Activated CD8-positive, alpha-beta memory T cell treated with anti-CD3 and anti-CD28 coated beads, Interleukin-2, amount 50 U/mL, for 1 hour (primary cell): ENCODE data around the gene MICA.
"Not testable (repeated sequence)": the region's sequence is repeated elsewhere in the genome, so short reads cannot be mapped to it uniquely, and the experiment has no call there.

Experiments used
- DNase-seq: peaks from one replicate; pipeline ENCODE4 v3.0.0-alpha.2; 2020; ENCODE audit errors: extremely low read depth

MICA gene

DNA sequence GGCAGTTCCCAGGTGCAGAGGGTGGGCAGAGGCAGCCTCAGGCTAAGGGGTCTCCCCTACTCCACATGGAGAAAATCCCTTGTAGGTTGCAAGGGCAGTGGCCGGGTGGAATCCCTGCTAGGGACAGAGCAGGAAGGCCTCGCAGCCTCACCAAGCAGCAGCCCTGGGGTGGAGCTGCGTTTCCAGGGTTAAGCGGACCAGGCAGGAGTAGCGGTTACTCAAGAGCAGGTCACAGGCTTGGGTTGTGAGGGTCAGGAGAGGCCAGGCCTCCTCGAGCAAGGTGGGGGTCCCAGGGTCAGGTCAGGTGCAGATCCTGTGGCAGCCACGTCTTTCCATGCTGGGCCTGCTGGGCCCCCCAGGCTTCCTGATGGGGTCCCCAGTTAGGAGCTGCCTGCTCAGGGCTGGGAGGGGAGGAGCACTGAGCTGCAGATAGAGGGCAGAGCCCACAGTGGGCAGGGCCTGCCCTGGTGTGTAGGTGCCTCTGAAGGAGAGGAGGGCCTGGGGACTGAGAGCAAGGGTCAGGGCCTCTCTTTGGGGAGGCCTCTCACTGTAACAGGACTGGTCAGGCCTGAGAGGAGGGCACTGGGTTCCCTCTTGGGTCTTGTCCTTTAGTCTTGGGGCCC, 10.9 kb downstream of the MICA start:
- DNase-seq = not testable (repeated sequence)

DNA sequence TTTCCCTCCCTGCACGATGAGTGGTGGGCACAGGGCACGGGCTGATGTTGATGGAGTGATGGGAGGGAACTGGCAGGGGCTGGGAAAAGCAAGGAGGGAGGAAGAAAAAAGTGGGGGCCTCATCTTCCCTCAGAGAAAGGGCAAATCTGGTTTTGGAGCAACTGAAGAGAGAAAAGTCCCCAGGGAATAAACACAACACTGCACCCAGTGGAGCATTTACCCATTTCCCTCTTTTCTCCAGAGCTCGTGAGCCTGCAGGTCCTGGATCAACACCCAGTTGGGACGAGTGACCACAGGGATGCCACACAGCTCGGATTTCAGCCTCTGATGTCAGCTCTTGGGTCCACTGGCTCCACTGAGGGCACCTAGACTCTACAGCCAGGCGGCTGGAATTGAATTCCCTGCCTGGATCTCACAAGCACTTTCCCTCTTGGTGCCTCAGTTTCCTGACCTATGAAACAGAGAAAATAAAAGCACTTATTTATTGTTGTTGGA, 11.4 kb downstream of the MICA start:
- no peak for DNase-seq

DNA sequence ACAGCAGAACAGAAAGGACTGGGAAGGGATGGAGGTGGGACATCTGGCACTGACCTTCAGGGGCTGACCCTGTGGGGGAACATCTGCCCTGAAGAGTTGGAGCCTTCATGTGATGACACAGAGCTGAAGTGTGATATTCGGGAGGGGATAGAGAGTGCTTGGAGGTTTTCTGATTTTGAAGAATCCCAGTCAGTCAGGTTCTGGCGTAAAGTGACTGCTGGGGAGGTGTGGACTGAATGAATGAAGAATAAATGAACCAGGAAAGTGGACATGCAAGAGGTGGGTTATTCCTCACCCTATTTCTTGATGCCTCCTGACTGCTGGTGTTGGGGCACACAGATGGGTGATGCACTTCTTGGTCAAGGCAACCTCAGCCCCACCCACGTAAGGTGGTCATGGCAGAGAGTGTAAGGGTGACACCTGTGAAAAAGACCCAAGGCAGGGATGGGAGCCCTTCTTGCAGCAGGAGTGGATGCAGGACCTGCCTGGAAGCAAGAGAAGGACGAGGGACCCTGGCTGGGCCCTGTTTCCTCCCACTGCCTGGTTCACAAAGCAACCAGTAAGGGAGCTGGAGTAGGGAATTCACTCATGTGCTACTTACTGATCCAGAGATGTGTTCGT, 13.1 kb downstream of the MICA start:
- no peak for DNase-seq

DNA sequence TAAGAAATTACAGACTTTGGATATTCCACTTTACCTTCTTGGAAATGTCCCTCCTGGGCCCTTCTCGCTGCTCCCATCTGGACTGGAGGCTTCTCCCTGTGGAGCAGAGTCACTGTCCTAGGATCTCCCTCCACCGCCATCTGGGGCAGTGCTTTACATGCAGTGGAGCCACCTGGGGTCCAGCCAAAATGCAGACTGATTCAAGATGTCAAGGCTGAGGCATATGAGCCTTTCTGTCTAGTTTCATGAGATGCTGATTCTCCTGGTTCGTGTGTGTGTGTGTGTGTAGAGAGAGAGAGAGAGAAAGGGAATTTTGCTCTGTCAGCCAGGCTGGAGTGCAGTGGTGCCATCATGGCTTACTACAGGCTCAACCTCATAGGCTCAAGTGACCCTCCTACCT, 14.9 kb downstream of the MICA start:
- DNase-seq = no peak

DNA sequence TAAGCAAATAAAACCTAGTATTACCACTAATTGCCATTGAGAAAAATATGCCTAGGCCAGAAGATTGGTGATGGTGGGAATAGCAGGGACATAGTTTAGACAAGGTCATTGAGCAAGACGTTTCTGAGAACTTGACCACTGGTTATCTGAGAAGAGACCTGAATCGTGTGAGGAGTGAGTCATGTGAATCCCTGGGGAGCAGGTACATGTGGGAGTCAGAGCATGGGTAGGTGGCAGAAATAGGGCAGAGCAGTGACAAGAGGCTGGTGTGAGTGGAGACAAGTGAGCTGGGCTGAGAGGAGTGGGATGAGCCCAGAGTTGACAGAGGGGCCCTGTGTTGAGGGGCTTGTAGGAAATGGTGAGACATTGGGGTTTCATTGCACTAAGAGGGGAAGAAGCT, 16.4 kb downstream of the MICA start:
- DNase-seq = no peak

DNA sequence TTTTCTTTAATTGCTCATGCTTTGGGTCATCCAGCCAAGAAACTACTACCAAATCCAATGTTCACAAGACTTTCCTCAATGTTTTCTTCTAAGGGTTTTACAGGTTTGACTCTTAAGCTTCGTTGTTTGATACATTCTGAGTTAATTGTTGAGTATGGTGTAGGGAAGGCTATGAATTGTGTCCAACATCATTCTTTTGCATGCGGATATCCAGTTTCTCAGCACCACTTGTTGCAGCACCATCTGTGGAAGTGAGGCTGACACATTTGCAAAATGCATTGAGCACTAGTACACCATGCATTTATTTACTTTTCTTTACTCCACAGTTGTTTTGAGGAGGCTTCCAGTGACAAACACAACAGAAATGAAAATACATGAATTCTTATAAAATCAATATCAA, 17.2 kb downstream of the MICA start:
- DNase-seq = no peak

DNA sequence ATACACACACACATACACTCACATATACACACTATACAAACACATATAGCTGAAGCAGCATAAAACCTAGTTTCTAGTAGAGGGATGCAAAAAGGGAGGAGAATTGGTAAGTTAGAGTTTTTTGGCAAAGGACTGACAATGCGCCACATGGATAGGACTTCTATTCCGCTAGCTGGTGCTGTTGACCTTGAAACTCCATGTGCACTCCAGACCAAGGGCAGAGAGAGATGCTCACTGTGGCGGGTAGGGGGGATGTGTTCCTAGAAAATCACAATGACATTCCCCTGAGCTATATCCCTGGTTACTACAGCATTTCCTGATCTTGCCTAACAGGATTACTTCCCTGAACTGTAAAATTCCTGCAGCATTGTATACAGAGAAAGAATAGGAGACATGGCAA, 19.2 kb downstream of the MICA start:
- no peak for DNase-seq

DNA sequence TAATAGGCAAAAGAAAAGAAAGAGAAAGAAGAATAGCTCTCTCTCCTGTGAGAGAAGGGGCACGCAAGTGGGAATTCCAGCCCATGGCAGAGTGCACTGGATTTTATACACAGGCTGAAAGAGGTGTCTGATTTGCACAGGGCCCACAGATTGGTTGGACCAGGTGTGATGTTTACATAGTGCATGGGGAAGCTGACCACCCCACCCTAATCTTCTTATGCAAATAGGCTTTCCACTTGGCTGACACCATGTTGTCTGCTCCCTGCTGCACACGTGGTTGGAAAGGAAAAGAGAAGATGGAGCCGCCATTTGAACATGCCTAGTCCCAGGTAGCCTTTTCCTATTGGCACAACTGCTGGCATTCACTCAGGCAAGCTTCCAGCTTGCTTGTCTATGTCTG, 20.2 kb downstream of the MICA start:
- DNase-seq = no peak

DNA sequence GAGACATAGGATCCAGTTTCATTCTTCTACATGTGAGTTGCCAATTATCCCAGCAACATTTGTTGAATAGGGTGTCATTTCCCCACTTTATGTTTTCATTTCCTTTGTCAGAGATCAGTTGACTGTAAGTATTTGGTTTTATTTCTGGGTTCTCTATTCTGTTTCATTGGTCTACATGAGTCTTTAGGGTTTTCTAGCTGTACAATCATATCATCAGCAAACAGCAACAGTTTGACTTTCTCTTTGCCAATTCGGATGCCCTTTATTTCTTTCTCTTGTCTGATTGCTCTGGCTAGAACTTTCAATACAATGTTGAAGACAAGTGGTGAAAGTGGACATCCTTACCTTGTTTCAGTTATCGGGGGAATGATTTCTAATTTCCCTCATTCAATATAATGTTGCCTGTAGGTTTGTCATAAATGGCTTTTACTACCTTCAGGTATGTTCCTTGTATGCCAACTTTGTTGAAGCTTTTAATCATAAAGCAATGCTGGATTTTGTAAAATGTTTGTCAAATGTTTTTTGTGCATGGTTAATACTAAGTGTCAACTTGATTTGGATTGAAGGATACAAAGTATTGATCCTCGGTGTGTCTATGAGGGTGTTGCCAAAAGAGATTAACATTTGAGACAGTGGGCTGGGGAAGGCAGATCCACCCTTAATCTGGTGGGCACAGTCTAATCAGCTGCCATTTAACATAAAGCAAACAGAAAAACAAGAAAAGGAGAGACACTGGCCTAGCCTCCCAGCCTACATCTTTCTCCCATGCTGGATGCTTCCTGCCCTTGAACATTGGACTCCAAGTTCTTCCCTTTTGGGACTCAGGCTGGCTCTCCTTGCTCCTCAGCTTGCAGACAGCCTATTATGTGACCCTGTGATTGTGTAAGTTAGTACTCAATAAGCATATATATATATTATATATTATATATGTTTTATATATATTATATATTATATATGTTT, 23.3 kb downstream of the MICA start:
- DNase-seq = no peak

DNA sequence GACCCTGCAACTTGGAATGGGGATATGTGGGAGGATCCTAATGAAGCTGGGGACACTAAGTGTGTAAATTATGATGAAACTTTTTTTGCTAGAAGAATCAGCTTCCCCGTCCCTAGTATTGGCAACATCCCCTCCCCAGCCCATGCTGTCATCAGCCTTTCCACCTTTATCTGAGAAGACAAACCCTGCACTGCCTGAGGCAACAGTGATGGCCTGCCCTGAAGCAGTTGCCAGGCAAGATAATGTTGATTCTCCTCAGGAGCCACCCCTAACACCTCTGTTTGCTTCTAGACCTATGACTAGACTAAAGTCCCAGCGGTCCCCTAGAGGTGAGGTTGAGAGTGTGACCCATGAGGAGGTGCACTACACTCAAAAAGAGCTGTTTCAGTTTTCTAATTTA, 27.1 kb downstream of the MICA start:
- DNase-seq = no peak

DNA sequence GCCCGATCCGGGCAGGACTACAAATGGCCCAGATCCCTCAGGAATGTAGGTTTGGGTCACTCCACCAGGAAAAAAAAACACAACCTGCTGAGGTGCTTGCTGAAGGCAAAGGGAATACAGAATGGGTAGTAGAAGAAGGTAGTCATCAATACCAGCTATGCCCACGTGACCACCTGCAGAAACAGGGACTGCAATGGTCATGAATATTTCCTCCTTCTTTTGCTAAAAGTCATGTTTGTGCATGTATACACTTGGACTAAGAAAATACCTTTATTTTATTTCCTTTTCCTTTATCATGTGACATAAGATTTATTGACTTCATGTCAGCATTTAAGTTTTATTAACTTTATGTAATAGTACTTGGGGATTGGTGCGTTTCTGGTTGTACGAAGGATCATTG, 31.7 kb downstream of the MICA start:
- DNase-seq = not testable (repeated sequence)

DNA sequence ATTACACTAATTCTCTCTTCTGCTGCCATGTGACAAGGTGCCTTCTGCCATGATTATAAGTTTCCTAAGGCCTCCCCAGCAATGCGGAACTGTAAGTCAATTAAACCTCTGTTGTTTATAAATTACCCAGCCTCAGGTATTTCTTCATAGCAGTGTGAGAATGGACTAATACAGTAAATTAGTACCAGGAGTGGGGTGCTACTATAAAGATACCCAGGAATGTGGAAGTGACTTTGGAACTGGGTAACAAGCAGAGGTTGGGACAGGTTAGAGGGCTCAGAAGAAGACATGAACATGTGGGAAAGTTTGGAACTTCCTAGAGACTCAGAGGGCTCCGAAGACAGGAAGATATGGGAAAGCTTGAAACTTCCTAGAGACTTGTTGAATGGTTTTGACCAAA, 34.8 kb downstream of the MICA start:
- DNase-seq = no peak

DNA sequence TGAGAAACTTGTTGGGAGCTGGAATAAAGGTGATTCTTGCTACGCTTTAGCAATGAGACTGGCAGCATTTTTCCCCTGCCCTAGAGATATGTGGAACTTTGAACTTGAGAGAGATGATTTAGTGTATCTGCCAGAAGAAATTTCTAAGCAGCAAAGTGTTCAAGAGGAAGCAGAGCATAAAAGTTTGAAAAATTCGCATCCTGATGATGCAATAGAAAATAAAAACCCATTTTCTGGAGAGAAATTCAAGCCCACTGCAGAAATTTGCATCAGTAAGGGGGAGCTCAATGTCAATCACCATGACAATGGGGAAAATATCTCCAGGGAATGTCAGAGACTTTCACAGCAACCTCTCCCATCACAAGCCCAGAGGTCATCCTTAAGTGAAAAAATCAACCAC, 35.3 kb downstream of the MICA start:
- DNase-seq = no peak

DNA sequence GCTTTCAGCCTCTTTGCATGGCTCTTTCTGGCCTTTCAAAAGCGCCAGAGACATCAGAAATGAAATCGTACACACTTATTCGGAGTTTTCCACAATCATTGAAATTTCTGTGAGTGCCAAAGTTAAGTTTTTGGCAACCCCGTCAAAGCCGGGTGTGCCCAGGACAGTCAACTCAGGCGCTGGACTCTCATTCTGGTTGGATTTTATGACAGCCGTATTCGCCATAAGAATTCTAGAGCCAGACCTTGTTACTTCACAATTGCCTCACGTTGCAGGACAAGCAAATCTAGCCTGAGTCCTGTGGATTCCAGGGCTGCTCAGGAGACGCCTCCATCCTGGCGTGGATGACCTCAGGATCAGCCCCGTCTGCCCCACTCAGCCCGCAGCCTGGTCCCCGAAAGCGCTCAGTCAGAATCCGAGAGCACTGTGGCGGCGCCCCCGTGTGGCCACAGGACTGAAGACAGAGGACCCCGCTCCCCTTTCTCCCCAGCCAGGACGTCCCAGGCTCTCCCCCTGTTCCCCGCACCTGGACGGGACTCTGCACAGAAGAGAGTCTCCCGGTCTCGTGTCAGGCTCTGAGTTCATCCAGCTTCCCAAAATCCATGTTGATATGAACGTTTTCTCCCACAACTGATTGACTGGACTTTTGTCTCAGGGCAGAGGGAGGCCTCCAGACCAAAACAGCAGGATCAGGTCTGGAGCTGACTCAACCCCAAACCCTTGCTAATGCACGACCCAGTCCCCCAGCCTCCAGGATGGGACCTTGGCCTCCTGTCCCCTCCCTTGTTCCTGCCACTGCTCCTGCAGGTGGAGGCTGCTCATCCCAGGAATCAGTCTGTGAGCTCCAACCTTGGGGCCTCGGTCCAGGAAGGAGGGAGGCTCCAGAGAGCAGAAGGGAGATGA, 38.2 kb downstream of the MICA start:
- peak; percentile 69 for DNase-seq

DNA sequence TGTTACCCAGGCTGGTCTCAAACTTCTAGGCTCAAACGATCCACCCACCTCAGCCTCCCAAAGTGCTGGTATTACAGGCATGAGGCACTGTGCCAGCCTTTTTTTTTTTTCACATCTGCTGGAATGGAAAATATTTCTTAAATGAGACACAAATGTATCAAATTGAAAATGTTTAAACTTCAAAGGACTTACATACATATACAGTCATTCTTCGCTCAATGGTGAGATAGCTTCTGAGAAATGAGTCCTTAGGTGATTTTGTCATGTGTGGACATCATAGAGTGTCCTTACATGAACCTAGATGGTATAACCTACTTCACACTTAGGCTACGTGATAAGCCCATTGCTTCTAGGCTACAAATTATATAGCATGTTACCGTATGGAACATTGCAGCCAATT, 43.1 kb downstream of the MICA start:
- DNase-seq = no peak

DNA sequence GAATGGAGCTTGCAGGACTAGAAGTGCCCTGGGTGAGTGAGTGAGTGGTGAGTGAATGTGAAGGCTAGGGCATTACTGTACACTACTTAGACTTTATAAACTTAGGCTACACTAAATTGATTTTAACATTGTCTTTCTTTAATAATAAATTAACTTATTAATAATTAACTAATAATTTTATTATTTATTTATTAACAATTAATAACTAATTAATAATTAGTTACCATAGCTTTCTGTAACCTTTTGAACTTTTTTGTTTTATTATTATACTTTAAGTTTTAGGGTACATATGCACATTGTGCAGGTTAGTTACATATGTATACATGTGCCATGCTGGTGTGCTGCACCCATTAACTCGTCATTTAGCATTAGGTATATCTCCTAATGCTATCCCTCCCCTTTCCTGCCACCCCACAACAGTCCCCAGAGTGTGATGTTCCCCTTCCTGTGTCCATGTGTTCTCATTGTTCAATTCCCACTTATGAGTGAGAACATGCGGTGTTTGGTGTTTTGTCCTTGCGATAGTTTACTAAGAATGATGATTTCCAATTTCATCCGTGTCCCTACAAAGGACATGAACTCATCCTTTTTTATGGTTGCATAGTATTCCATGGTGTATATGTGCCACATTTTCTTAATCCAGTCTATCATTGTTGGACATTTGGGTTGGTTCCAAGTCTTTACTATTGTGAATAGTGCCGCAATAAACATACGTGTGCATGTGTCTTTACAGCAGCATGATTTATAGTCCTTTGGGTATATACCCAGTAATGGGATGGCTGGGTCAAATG, 43.8 kb downstream of the MICA start:
- DNase-seq = not testable (repeated sequence)

DNA sequence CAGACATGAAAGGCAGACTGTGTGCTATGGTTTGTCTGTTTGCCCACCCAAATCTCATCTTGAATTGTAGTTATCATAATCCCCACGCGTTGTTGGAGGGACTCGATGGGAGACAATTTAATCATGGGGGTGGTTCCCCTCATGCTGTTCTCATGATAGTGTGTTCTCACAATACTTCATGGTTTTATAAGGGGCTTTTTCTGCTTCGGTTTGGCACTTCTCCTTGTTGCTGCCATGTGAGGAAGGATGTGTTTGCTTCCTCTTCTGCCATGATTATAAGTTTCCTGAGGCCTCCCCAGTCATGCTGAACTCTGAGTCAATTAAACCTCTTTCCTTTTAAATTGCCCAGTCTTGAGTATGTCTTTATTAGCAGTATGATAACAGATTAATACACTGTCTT, 47.4 kb downstream of the MICA start:
- DNase-seq = no peak

DNA sequence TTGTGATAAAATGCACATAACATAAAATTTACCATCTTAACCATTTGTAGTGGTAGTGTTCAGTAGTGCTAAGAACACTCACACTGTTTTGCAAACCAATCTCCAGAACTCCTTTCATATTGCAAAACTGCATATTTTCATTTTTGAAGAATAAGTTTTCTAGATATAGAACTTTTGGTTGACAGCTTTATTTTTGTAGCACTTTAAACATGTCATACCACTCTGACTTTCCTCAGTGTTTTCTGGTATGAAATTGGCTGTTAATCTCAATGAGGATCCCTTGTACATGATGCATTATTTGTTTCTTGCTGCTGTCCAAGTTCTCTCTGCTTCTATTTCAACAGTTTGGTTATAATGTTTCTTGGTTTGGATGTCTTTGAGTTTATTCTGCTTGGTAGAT, 49.5 kb downstream of the MICA start:
- no peak for DNase-seq

DNA sequence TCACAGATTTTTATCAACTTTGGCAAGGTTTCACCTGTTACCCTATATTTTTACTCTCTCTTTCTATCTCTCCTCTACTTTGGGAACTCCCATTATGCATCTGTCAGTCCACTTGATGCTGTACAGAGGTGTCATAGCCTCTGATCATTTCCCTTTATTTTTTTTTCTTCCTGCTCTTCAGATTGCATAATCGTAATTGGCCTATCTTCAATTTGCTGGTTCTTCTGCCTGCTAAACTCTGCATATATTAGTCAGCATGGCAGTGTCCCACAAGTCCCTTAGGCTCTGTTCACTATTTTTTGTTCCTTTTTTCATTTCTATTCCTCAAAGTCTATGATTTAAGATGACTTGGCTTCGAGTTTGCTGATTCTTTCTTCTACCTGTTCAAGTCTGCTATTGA, 49.9 kb downstream of the MICA start:
- DNase-seq = no peak

DNA sequence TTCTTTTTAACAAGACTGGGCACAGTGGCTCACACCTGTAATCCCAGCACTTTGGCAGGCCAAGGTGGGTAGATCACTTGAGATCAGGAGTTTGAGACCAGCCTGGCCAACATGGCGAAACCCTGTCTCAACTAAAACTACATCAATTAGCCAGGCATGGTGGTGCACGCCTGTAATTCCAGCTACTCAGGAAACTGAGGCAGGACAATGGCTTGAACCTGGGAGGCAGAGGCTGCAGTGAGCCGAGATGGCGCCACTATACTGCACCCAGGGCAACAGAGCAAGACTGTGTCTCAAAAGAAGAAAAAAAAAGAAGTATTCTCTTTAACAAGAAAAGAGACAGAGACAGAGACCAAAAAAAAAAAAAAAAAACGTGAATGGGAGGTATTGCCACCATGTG, 56.5 kb downstream of the MICA start:
- not testable (repeated sequence) for DNase-seq
